ENCODE measurements around the gene LRRIQ4.

LRRIQ4 gene

GRCh38 chr3:169790687-169791429, 21.8 kb upstream of the LRRIQ4 start:
- Histone ChIP-seq H3K18ac (ENCODE audit: low read length) (no peak overlapping the region), H3K27ac (ENCODE audit: low read depth, low read length) (no peak overlapping the region), H4K12ac (ENCODE audit: low read depth, low read length) (no peak overlapping the region), H3K27me3 (ENCODE audit: insufficient read depth, low read length) (no peaks in the 10 kb centered on the region), H3K9me3 (ENCODE audit: insufficient read depth, low read depth, low read length) (no peaks in the 10 kb centered on the region), H3K79me1 (ENCODE audit: low read length) (no peaks in the 10 kb centered on the region), H4K8ac (ENCODE audit: low read depth, low read length) (no peak overlapping the region), H2AK5ac (ENCODE audit: low read length) (no peak overlapping the region), H3K79me2 (ENCODE audit: control insufficient read depth, insufficient read depth, low read length, poor library complexity) (no peaks in the 10 kb centered on the region), H3K9ac (ENCODE audit: low read length) (no peak overlapping the region), H3K4me1 (ENCODE audit: control insufficient read depth in 1 of 2, insufficient read depth in 2 of 2, low read length in 2 of 2) (no peaks in the 10 kb centered on the region), H3K4ac (ENCODE audit: low read depth, low read length) (no peak overlapping the region), H2BK5ac (ENCODE audit: low read depth, low read length, poor library complexity) (no peak overlapping the region), H3K23ac (ENCODE audit: low read length) (no peak overlapping the region), H2AFZ (ENCODE audit: insufficient read depth, low read length, poor library complexity) (no peak overlapping the region), H2BK120ac (ENCODE audit: insufficient read depth, low read length, poor library complexity) (no peak overlapping the region), H4K91ac (ENCODE audit: low read depth, low read length) (no peak overlapping the region), H3K36me3 (ENCODE audit: control insufficient read depth in 1 of 2, insufficient read depth in 2 of 2, low read length in 2 of 2) (peaks cover 5 to 8% of the 10 kb centered on the region in 2 experiments), H3K4me2 (ENCODE audit: low read length) (no peak overlapping the region), H3K4me3 (ENCODE audit: low read depth, low read length) (no peak overlapping the region), H2BK12ac (ENCODE audit: low read length) (no peak overlapping the region), H3K14ac (ENCODE audit: low read length) (no peak overlapping the region)
- WGBS (ENCODE audit: extremely low coverage, insufficient coverage, insufficient read length) = no CpG with 5 or more reads among the region's 4 CpGs
- peak; percentile 49 to 74 for DNase-seq

DNA sequence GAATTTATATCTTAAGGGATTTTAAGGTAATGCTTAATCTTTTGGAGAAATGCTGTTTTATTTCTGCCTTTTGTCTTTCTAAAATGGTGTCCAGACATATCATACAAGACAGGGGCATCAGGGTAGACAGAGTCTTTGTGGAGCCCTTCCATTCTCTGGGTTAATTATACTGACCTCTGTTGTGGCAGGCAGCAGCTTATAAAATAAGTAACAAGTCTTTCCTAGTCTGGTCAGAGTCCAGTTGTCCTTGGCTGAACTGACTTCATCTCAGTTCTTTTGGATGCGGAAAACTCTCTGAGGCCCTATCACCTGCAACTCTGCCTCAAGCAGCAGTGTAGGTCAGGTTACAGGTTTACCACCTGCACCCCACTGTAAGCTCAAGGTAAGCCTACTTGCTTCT, 20.3 kb upstream of the LRRIQ4 start:
- Histone ChIP-seq H3K23ac (ENCODE audit: low read length) (no peak overlapping the region), H3K79me1 (ENCODE audit: low read length) (no peaks in the 10 kb centered on the region), H3K9ac (ENCODE audit: low read length) (no peak overlapping the region), H2BK120ac (ENCODE audit: insufficient read depth, low read length, poor library complexity) (no peak overlapping the region), H3K4ac (ENCODE audit: low read depth, low read length) (no peak overlapping the region), H2AK5ac (ENCODE audit: low read length) (no peak overlapping the region), H2BK5ac (ENCODE audit: low read depth, low read length, poor library complexity) (no peak overlapping the region), H4K12ac (ENCODE audit: low read depth, low read length) (no peak overlapping the region), H2AFZ (ENCODE audit: insufficient read depth, low read length, poor library complexity) (no peak overlapping the region), H3K4me1 (ENCODE audit: control insufficient read depth in 1 of 2, insufficient read depth in 2 of 2, low read length in 2 of 2) (no peaks in the 10 kb centered on the region), H3K9me3 (ENCODE audit: insufficient read depth, low read depth, low read length) (no peaks in the 10 kb centered on the region), H3K4me3 (ENCODE audit: low read depth, low read length) (no peak overlapping the region), H3K79me2 (ENCODE audit: control insufficient read depth, insufficient read depth, low read length, poor library complexity) (no peaks in the 10 kb centered on the region), H3K18ac (ENCODE audit: low read length) (no peak overlapping the region), H3K14ac (ENCODE audit: low read length) (no peak overlapping the region), H4K91ac (ENCODE audit: low read depth, low read length) (no peak overlapping the region), H3K27me3 (ENCODE audit: insufficient read depth, low read length) (no peaks in the 10 kb centered on the region), H3K36me3 (ENCODE audit: control insufficient read depth in 1 of 2, insufficient read depth in 2 of 2, low read length in 2 of 2) (peaks cover 5 to 6% of the 10 kb centered on the region in 2 experiments), H2BK12ac (ENCODE audit: low read length) (no peak overlapping the region), H3K4me2 (ENCODE audit: low read length) (no peak overlapping the region), H3K27ac (ENCODE audit: low read depth, low read length) (no peak overlapping the region), H4K8ac (ENCODE audit: low read depth, low read length) (no peak overlapping the region)
- no CpG with 5 or more reads among the region's 1 CpG for WGBS (ENCODE audit: extremely low coverage, insufficient coverage, insufficient read length)
- no peak for DNase-seq

DNA sequence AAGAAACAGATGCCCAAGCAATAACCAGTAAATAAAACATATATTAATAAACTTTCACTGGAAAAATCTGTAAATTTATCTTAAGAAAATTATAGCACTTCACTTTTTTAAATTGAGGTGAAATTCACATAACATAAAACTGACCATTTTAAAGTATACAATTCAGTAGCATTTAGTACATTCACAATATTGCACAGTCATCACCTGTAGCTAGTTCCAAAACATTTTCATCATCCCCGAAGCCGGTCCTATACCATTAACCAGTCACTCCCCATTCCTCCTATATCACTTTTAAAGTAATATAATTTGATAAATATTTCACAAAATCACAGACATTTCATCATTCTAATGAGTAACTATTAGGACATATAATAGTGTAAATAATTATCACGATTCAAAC, 8.0 kb upstream of the LRRIQ4 start:
- Histone ChIP-seq H3K79me1 (ENCODE audit: low read length) (no peaks in the 10 kb centered on the region), H2AFZ (ENCODE audit: insufficient read depth, low read length, poor library complexity) (no peak overlapping the region), H4K12ac (ENCODE audit: low read depth, low read length) (no peak overlapping the region), H3K4me3 (ENCODE audit: low read depth, low read length) (no peak overlapping the region), H3K9me3 (ENCODE audit: insufficient read depth, low read depth, low read length) (no peaks in the 10 kb centered on the region), H4K91ac (ENCODE audit: low read depth, low read length) (no peak overlapping the region), H2BK120ac (ENCODE audit: insufficient read depth, low read length, poor library complexity) (no peak overlapping the region), H3K27ac (ENCODE audit: low read depth, low read length) (no peak overlapping the region), H2AK5ac (ENCODE audit: low read length) (no peak overlapping the region), H3K27me3 (ENCODE audit: insufficient read depth, low read length) (no peaks in the 10 kb centered on the region), H3K14ac (ENCODE audit: low read length) (no peak overlapping the region), H3K18ac (ENCODE audit: low read length) (no peak overlapping the region), H3K4me2 (ENCODE audit: low read length) (no peak overlapping the region), H3K4me1 (ENCODE audit: control insufficient read depth in 1 of 2, insufficient read depth in 2 of 2, low read length in 2 of 2) (no peaks in the 10 kb centered on the region), H3K79me2 (ENCODE audit: control insufficient read depth, insufficient read depth, low read length, poor library complexity) (no peaks in the 10 kb centered on the region), H2BK12ac (ENCODE audit: low read length) (no peak overlapping the region), H3K9ac (ENCODE audit: low read length) (no peak overlapping the region), H3K4ac (ENCODE audit: low read depth, low read length) (no peak overlapping the region), H3K36me3 (ENCODE audit: control insufficient read depth in 1 of 2, insufficient read depth in 2 of 2, low read length in 2 of 2) (peaks cover 2% of the 10 kb centered on the region in 2 experiments), H3K23ac (ENCODE audit: low read length) (no peak overlapping the region), H4K8ac (ENCODE audit: low read depth, low read length) (no peak overlapping the region), H2BK5ac (ENCODE audit: low read depth, low read length, poor library complexity) (no peak overlapping the region)
- no peak for DNase-seq
- WGBS (ENCODE audit: extremely low coverage, insufficient coverage, insufficient read length) = no CpG with 5 or more reads among the region's 3 CpGs

DNA sequence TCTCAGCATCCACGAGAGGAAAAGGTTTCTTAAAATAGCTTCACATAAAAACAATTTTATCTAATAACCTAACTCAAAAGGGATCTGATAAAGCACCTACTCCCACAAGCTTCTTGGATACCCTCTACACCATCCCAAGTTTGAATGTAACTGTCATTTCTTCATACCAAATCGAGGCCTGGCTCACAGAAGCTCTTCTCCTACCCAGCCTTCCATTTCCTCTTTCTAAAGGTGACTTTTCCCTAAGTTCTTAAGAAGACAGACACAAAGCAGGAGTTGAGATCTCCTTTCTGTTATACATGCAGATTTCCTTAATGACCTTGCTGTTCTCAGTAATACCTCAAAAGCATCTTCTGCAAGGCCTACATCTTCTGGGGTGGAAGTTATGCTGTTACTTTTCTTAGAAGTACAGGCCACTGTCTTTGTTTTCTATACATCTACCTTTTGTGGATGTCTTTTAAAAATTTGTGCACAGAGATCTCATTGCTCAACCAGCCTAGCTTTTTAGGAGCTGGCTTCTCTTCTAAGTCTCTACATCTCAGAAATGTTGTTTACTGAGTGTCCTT, 3.4 kb upstream of the LRRIQ4 start:
- no peak overlapping the region for H3K4me3 ChIP-seq (ENCODE audit: low read depth, low read length)
- no peak overlapping the region for H3K23ac ChIP-seq (ENCODE audit: low read length)
- H2AFZ ChIP-seq (ENCODE audit: insufficient read depth, low read length, poor library complexity) = no peak overlapping the region
- no peak overlapping the region for H3K18ac ChIP-seq (ENCODE audit: low read length)
- H3K4ac ChIP-seq (ENCODE audit: low read depth, low read length) = no peak overlapping the region
- no peak overlapping the region for H3K27ac ChIP-seq (ENCODE audit: low read depth, low read length)
- no peak overlapping the region for H3K4me2 ChIP-seq (ENCODE audit: low read length)
- no peak overlapping the region for H2AK5ac ChIP-seq (ENCODE audit: low read length)
- no peak overlapping the region for H2BK5ac ChIP-seq (ENCODE audit: low read depth, low read length, poor library complexity)
- H3K79me1 ChIP-seq (ENCODE audit: low read length) = peaks cover 2% of the 10 kb centered on the region
- peaks cover 0 to 3% of the 10 kb centered on the region in 2 experiments for H3K4me1 ChIP-seq (ENCODE audit: control insufficient read depth in 1 of 2, insufficient read depth in 2 of 2, low read length in 2 of 2)
- no peaks in the 10 kb centered on the region for H3K9me3 ChIP-seq (ENCODE audit: insufficient read depth, low read depth, low read length)
- H4K12ac ChIP-seq (ENCODE audit: low read depth, low read length) = no peak overlapping the region
- H3K79me2 ChIP-seq (ENCODE audit: control insufficient read depth, insufficient read depth, low read length, poor library complexity) = no peaks in the 10 kb centered on the region
- no peak overlapping the region for H4K8ac ChIP-seq (ENCODE audit: low read depth, low read length)
- no peak overlapping the region for H3K14ac ChIP-seq (ENCODE audit: low read length)
- H4K91ac ChIP-seq (ENCODE audit: low read depth, low read length) = no peak overlapping the region
- no peak overlapping the region for H2BK120ac ChIP-seq (ENCODE audit: insufficient read depth, low read length, poor library complexity)
- no peaks in the 10 kb centered on the region for H3K27me3 ChIP-seq (ENCODE audit: insufficient read depth, low read length)
- H3K9ac ChIP-seq (ENCODE audit: low read length) = no peak overlapping the region
- no peak overlapping the region for H2BK12ac ChIP-seq (ENCODE audit: low read length)
- H3K36me3 ChIP-seq (ENCODE audit: control insufficient read depth in 1 of 2, insufficient read depth in 2 of 2, low read length in 2 of 2) = no peaks in the 10 kb centered on the region
- no CpG with 5 or more reads among the region's 2 CpGs for WGBS (ENCODE audit: extremely low coverage, insufficient coverage, insufficient read length)
- no peak for DNase-seq

Measured in trophoblast cell (in vitro differentiated cells and primary cell).